NB4 (cell line): ENCODE data around the gene ABI1.
"Not testable (repeated sequence)": the region's sequence is repeated elsewhere in the genome, so short reads cannot be mapped to it uniquely, and the experiment has no call there.

Experiments used
- DNase-seq: peaks from one replicate; pipeline ENCODE4 v3.0.0; 2010; ENCODE audit warnings: low read depth
- H3K4me3 ChIP-seq: one replicate; pipeline ENCODE4 v1.5.1; 2011; ENCODE audit warnings: mild to moderate bottlenecking, low read depth, low read length, moderate library complexity
- MAX ChIP-seq: IDR thresholded peaks from 2 replicates; pipeline ENCODE4 v1.6.1; 2011; ENCODE audit warnings: low read depth, low read length
- MYC ChIP-seq: IDR thresholded peaks from 2 replicates; pipeline ENCODE4 v1.6.1; 2011; ENCODE audit warnings: low read depth, low read length
- POLR2A ChIP-seq: IDR thresholded peaks from 2 replicates; pipeline ENCODE4 v1.6.1; 2011; ENCODE audit warnings: mild to moderate bottlenecking; ENCODE audit not compliant: insufficient read length; ENCODE audit errors: extremely low read depth
- TF ChIP-seq, protein P1 (sequence below): IDR thresholded peaks from one replicate; pipeline ENCODE4 v1.5.1; 2012; ENCODE audit warnings: low read depth, low read length

The ABI1 gene

GRCh38 chr10:26790221-26790995 lies 70.3 kb downstream of the ABI1 start:
- no peak for DNase-seq
- no peak overlapping the region for H3K4me3 ChIP-seq
- TF ChIP-seq, protein P1, sequence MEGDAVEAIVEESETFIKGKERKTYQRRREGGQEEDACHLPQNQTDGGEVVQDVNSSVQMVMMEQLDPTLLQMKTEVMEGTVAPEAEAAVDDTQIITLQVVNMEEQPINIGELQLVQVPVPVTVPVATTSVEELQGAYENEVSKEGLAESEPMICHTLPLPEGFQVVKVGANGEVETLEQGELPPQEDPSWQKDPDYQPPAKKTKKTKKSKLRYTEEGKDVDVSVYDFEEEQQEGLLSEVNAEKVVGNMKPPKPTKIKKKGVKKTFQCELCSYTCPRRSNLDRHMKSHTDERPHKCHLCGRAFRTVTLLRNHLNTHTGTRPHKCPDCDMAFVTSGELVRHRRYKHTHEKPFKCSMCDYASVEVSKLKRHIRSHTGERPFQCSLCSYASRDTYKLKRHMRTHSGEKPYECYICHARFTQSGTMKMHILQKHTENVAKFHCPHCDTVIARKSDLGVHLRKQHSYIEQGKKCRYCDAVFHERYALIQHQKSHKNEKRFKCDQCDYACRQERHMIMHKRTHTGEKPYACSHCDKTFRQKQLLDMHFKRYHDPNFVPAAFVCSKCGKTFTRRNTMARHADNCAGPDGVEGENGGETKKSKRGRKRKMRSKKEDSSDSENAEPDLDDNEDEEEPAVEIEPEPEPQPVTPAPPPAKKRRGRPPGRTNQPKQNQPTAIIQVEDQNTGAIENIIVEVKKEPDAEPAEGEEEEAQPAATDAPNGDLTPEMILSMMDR, result no peak
- TF ChIP-seq MYC (no peak), MAX (no peak), POLR2A (no peak)

- not testable (repeated sequence) for DNase-seq, H3K4me3 ChIP-seq
Measured at GRCh38 chr10:26789779-26790178, 71.0 kb downstream of the ABI1 start.

DNA sequence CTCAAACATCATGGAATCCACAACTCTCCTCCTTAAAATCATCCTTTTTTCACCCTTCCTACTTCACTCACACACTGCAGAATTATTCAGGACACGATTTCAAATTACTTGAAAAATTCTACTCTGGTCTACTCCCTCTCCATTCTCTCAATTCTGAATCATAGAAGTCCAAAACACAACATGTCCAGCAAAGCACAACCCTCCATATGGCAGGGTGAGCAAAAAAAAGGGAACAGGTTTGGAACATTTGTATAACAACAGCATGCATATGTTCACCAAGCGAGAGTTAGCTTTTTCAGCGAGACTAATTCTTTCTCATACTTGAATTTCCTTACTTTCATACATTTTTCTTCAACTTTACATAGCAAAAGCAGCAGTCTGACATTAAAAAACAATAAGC lies 73.4 kb downstream of the ABI1 start:
- no peak for DNase-seq
- TF ChIP-seq, protein P1, result no peak
- TF ChIP-seq POLR2A, result no peak
- no peak for TF ChIP-seq MAX
- no peak for TF ChIP-seq MYC

DNA sequence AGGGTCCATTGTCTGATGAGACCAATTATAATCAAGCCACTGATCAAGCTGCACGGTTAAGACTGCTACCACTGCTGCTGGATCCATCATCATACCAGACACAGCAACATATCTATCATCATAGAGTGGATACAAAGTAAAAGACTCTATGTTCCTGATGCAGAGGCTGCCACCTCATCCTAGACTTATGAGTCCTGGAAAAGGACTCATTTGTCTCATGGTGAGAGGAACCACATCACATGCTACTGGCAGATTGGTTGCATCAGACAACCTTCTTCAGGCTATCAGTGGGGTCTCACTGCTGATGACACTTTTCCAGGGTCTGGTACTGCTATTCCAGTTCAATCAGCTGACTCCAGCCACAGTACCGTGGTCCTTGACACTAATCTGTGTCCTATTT lies 79.0 kb downstream of the ABI1 start:
- no peak for TF ChIP-seq MAX
- TF ChIP-seq MYC, result no peak
- TF ChIP-seq, protein P1, result no peak
- no peak for TF ChIP-seq POLR2A
- no peak overlapping the region for H3K4me3 ChIP-seq
- no peak for DNase-seq

More for the DNA sequence above, 73.4 kb downstream of the ABI1 start:
- H3K4me3 ChIP-seq, result no peak overlapping the region

DNA sequence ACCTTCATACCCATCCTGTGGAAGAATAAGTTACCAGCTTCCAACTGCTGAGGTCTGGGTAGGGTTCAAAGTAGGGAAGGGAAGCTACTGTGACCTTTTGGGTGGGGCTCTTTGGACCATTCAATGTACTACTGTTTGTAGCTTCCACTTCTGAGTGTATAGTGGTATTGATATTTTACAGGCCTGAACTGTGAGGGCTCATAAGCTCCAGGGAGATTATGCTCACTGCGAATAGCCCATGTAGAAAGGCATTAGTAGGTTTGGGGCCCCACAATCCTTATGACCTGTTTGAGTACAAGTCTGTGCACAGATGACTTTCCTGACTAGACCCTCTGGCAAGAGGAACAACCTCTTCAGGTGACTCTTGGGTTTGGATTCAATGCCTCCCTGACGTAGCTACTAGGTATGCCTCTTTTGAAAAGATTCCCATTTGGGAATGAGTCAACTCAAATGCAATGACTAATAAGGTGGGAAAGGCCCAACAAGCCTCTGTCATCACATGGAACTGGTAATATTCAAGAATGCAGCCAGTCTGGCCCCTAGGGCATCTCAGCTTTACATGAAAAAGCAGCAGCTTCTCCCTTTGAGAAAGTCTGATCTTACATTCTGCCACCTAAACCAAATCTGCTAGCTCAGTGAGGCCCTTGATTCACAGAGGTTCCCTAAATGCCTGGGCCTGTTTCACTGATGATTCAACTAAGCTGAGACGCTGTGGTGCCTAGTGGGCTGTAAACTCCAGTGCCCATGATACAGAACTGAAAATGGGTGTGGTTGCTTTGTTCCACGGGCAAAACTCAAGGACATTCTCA lies 79.8 kb downstream of the ABI1 start:
- TF ChIP-seq MAX, result no peak
- TF ChIP-seq, protein P1, result no peak
- DNase-seq, result no peak
- no peak overlapping the region for H3K4me3 ChIP-seq

GRCh38 chr10:26780106-26780792 lies 80.5 kb downstream of the ABI1 start:
- no peak for TF ChIP-seq MAX
- no peak for TF ChIP-seq POLR2A
- TF ChIP-seq, protein P1, result no peak
- no peak for TF ChIP-seq MYC
- DNase-seq, result no peak
- H3K4me3 ChIP-seq, result no peak overlapping the region
